ENCODE results near the gene OR2W1.

The OR2W1 gene

GRCh38 chr6:29045075-29045474 lies at the start of gene OR2W1:
OR2W1 (minus strand) TSS chr6:29045175; CDS start chr6:29045175, 0 bp downstream.
- DNase-seq: no peak

GRCh38 chr6:29092957-29093356 lies 48.0 kb upstream of the OR2W1 start:
- DNase-seq: no peak

GRCh38 chr6:29087213-29087612 lies 42.2 kb upstream of the OR2W1 start, which contains the start of gene OR2B3:
OR2B3 (minus strand) TSS chr6:29087313; CDS start chr6:29087248, 65 bp downstream.
- DNase-seq: no peak

GRCh38 chr6:29082457-29082856 lies 37.5 kb upstream of the OR2W1 start:
- DNase-seq: no peak

- DNase-seq: no peak
These were observed 36.3 kb upstream of the OR2W1 start for GRCh38 chr6:29081312-29081711.

- no peak for DNase-seq
These were observed 34.2 kb upstream of the OR2W1 start for GRCh38 chr6:29079203-29079602.

GRCh38 chr6:29071831-29072723 lies 27.1 kb upstream of the OR2W1 start:
- no peak for DNase-seq

GRCh38 chr6:29051680-29052079 lies 6.7 kb upstream of the OR2W1 start:
- no peak for DNase-seq

- no peak for DNase-seq
These were observed 9.0 kb downstream of the OR2W1 start for GRCh38 chr6:29035951-29036350.

- no peak for DNase-seq
These were observed 16.2 kb downstream of the OR2W1 start for GRCh38 chr6:29028821-29029220.

GRCh38 chr6:29025927-29026585 lies 18.9 kb downstream of the OR2W1 start:
- no peak for DNase-seq

GRCh38 chr6:29021434-29021833 lies 23.5 kb downstream of the OR2W1 start:
- DNase-seq: no peak

GRCh38 chr6:29019629-29020028 lies 25.3 kb downstream of the OR2W1 start:
- no peak for DNase-seq

- DNase-seq: no peak
These were observed 27.6 kb downstream of the OR2W1 start for GRCh38 chr6:29017428-29017802.

- peak; percentile 83 for DNase-seq
These were observed 28.2 kb downstream of the OR2W1 start for GRCh38 chr6:29016559-29017427.

- DNase-seq: peak; percentile 21
These were observed 30.0 kb downstream of the OR2W1 start for GRCh38 chr6:29014729-29015608.

GRCh38 chr6:29011276-29011734 lies 33.7 kb downstream of the OR2W1 start:
- DNase-seq: peak; percentile 78

GRCh38 chr6:29009358-29009757 lies 35.6 kb downstream of the OR2W1 start:
- no peak for DNase-seq

GRCh38 chr6:29008089-29008488 lies 36.9 kb downstream of the OR2W1 start:
- no peak for DNase-seq

- DNase-seq: peak; percentile 76
These were observed 39.6 kb downstream of the OR2W1 start, which contains the start of gene ZNF311 for GRCh38 chr6:29005183-29005885. ZNF311 (minus strand) TSS chr6:29005315; CDS start chr6:29003954, 1,361 bp downstream.
